Lung (tissue), 12 donors: ENCODE data around the gene INTS6L. TPM values are rescaled to one million over a fixed set of nuclear protein-coding genes. Genes with fewer than 3 reads are reported as not detected.
A peak's percentile ranks its signal among the peaks of the same experiment; 100 is the strongest.

Experiments
- ATAC-seq: fragments of 200-7000 bp; cut with Tn5 transposase; one replicate; pipeline ENCODE4 v1.9.1; 2020; ENCODE audit warnings: moderate number of reproducible peaks; ENCODE audit not compliant: insufficient read depth, low FRiP score
- DNase-seq, 3 donors: peaks; one replicate each; pipeline ENCODE4 v3.0.0-alpha.2; 2013 to 2017
- H3K27ac ChIP-seq, 2 donors: one replicate each; pipeline ENCODE4 v1.5.1; 2013; ENCODE audit warnings: mild to moderate bottlenecking in 2 of 2, moderate library complexity in 2 of 2, control low read depth in 1 of 2, inconsistent platforms in 1 of 2, low read depth in 1 of 2, low read length in 1 of 2
- H3K27me3 ChIP-seq, 3 donors: one replicate each; pipeline ENCODE4 v1.5.1; 2013; ENCODE audit warnings: low read length in 2 of 3; ENCODE audit not compliant: control insufficient read depth in 3 of 3, insufficient read depth in 3 of 3
- H3K36me3 ChIP-seq, 4 donors: one replicate each; pipeline ENCODE4 v1.5.1; 2013; ENCODE audit warnings: low read length in 4 of 4, mild to moderate bottlenecking in 1 of 4, moderate library complexity in 1 of 4; ENCODE audit not compliant: control insufficient read depth in 4 of 4, insufficient read depth in 4 of 4
- H3K4me1 ChIP-seq, 5 donors: one replicate each; pipeline ENCODE4 v1.5.1; 2013; ENCODE audit warnings: low read length in 5 of 5, mild to moderate bottlenecking in 2 of 5, moderate library complexity in 1 of 5; ENCODE audit not compliant: control insufficient read depth in 5 of 5, insufficient read depth in 5 of 5
- H3K4me3 ChIP-seq: one replicate; pipeline ENCODE4 v1.5.1; 2013; ENCODE audit warnings: mild to moderate bottlenecking, control low read depth, moderate library complexity
- H3K9ac ChIP-seq, 2 donors: one replicate each; pipeline ENCODE4 v1.5.1; 2013; ENCODE audit warnings: low read length in 2 of 2, control low read depth in 1 of 2; ENCODE audit not compliant: insufficient read depth in 1 of 2
- H3K9me3 ChIP-seq, 4 donors: one replicate each; pipeline ENCODE4 v1.5.1; 2013; ENCODE audit warnings: low read length in 3 of 4, mild to moderate bottlenecking in 1 of 4, moderate library complexity in 1 of 4; ENCODE audit not compliant: control insufficient read depth in 4 of 4, insufficient read depth in 3 of 4
- WGBS, 2 donors: extraction: QIAGEN DNeasy Blood & Tissue Kit; methylation state at CpG; one replicate each; pipeline ENCODE4 v1.1.7; 2013; 5-methylcytosine and 5-hydroxymethylcytosine counted together
- polyA plus RNA-seq, 2 donors: library from polyadenylated mRNA; stranded (reverse); fragments of 200-250 nt; gene quantifications; one replicate each; pipeline ENCODE4 v1.2.1, GENCODE V29; 2013
- total RNA-seq, 2 donors: library from RNA; depleted of rRNA in 1 of 2; stranded (reverse); fragments of >200 nt in 1 of 2; gene quantifications; one replicate each; pipeline ENCODE4 v1.2.1, GENCODE V29; 2014 to 2021
- TF ChIP-seq, protein P1 (sequence below): IDR thresholded peaks from 2 replicates; pipeline ENCODE4 v1.5.1; 2012; ENCODE audit warnings: mild to moderate bottlenecking; ENCODE audit errors: control extremely low read depth, extremely low read depth
- donor health status: control.
- donor health status: control.
- donor health status: Bipolar disorder and iron deficiency.
- donor health status: healthy.
- donor health status: DM: yes; HTN: yes; CAD: no.

INTS6L gene
- total and polyA plus RNA-seq, 4 donors: 3.5 to 19.6 (median 8.8) TPM

DNA sequence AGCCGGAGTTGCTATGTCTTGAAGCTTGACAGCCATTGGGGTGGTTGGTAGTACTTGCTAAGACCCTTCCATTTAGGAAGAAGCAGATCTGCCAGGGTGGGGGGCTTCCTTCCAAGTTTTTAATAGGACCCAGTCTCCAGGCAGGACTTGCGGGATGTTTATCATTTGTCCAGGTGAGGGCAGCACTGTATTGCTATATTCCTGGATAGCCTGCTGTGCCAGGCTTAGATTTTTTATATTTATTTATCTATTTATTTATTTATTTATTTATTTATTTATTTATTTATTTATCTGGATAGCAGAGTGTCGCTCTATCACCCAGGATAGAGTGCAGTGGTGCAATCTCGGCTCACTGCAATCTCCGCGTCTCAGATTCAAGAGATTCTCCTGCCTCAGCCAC is 105.5 kb downstream of the INTS6L start:
- no peaks in the 10 kb centered on the region for H3K4me1 ChIP-seq
- ATAC-seq (no peak), DNase-seq (peak; percentile 0 to 23 (median 14))
- WGBS, 2 donors: 83 to 90% methylated on average over 6 of the region's 6 CpGs
- no peak overlapping the region for H3K9ac ChIP-seq
- no peak overlapping the region for H3K4me3 ChIP-seq
- H3K27me3 ChIP-seq: peaks cover 0 to 3% (median 0%) of the 10 kb centered on the region in 3 donors
- TF ChIP-seq, protein P1, sequence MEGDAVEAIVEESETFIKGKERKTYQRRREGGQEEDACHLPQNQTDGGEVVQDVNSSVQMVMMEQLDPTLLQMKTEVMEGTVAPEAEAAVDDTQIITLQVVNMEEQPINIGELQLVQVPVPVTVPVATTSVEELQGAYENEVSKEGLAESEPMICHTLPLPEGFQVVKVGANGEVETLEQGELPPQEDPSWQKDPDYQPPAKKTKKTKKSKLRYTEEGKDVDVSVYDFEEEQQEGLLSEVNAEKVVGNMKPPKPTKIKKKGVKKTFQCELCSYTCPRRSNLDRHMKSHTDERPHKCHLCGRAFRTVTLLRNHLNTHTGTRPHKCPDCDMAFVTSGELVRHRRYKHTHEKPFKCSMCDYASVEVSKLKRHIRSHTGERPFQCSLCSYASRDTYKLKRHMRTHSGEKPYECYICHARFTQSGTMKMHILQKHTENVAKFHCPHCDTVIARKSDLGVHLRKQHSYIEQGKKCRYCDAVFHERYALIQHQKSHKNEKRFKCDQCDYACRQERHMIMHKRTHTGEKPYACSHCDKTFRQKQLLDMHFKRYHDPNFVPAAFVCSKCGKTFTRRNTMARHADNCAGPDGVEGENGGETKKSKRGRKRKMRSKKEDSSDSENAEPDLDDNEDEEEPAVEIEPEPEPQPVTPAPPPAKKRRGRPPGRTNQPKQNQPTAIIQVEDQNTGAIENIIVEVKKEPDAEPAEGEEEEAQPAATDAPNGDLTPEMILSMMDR: no peak
- H3K36me3 ChIP-seq: no peaks in the 10 kb centered on the region
- H3K27ac ChIP-seq: no peak overlapping the region
- no peaks in the 10 kb centered on the region for H3K9me3 ChIP-seq

GRCh38 chrX:135629342-135629741 is 108.9 kb downstream of the INTS6L start:
- 47 to 84% methylated on average over 3 of the region's 3 CpGs for WGBS, 2 donors
- Histone ChIP-seq H3K4me3 (no peak overlapping the region), H3K36me3 (no peaks in the 10 kb centered on the region), H3K27ac (no peak overlapping the region), H3K9ac (no peak overlapping the region), H3K4me1 (no peaks in the 10 kb centered on the region), H3K27me3 (peaks cover 0 to 8% (median 3%) of the 10 kb centered on the region in 3 donors), H3K9me3 (no peaks in the 10 kb centered on the region)
- DNase-seq (no peak), ATAC-seq (no peak)
- TF ChIP-seq, protein P1: no peak

Other genes with a start within 250 kb of the INTS6L start
- gene ETDC, start 211.2 kb upstream of the INTS6L start, total RNA-seq: not detected
- not detected for gene ETDC, start 211.2 kb upstream of the INTS6L start, polyA plus RNA-seq
- gene ZNF75D, start 176.6 kb upstream of the INTS6L start, total RNA-seq: 10 to 100 TPM; 10.3 to 25.3 TPM
- 1 to 10 TPM; 5.9 to 9.4 TPM for gene ZNF75D, start 176.6 kb upstream of the INTS6L start, polyA plus RNA-seq
- 10 to 100 TPM in 1 of 2 donors, 1 to 10 TPM in 1; 5.9 to 16.8 TPM for gene ZNF449, start 175.9 kb upstream of the INTS6L start, total RNA-seq
- 1 to 10 TPM; 1.9 to 4.9 TPM for gene ZNF449, start 175.9 kb upstream of the INTS6L start, polyA plus RNA-seq
- 1 to 10 TPM; 1.5 to 2.4 TPM for gene SMIM10L2A, start 98.7 kb upstream of the INTS6L start, total RNA-seq
- 1 to 10 TPM in 1 of 2 donors, under 1 TPM in 1; 0.48 to 1.7 TPM for gene SMIM10L2A, start 98.7 kb upstream of the INTS6L start, polyA plus RNA-seq
- gene CT45A1, start 193.0 kb downstream of the INTS6L start, total RNA-seq: not detected
- not detected for gene CT45A1, start 193.0 kb downstream of the INTS6L start, polyA plus RNA-seq
- gene CT45A3, start 247.5 kb downstream of the INTS6L start, total RNA-seq: under 1 TPM in 1 of 2 donors, not detected in 1; 0.31 TPM
- not detected for gene CT45A3, start 247.5 kb downstream of the INTS6L start, polyA plus RNA-seq